GM18507 (cell line): ENCODE results near the gene RND3.

Experiments used
- DNase-seq: peaks from one replicate; pipeline ENCODE4 v3.0.0; 2011; ENCODE audit warnings: low read depth; ENCODE audit not compliant: insufficient read length; ENCODE audit errors: extremely low spot score
- FAIRE-seq: peaks from 2 replicates; lab custom pipeline; 2011; peaks lifted over from hg19 to GRCh38; lab: Jason Lieb, UNC

RND3 gene

DNA sequence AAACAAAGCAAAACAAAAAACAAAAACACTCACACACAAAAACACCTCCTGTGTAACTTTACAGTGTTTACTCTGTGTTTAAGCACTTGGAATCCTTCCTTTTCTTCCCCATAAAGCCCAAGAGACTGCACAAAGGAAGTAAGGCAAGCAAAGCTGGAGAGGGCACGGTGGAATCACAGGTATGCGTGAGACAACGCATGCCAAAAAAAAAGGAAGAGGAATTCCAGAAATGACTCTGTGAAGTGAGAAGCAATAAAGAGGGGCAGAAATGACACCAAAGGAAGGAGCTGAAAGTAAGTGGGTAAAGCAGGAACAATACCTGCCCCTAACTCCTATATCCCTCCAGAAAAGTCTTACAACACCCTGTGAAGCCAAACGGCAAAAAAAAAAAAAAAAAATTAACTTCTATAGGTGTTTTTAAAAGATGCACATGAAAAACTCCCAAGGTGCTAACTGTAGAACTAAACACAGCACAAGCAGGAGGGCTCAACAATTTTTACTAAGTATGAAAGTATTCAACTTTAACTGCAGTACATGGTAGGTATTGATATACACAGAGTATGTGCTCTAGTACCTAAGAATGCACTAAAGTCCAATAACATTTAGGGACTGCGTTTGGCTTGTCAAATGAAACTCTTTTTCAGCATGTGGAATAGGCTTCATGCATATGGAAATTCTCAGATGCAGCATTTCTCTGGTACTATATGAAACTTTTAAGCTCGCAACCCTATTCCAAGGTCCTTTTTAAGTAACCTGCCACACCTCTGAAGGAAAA, 9.1 kb downstream of the RND3 start:
- DNase-seq (no peak), FAIRE-seq (no peak)

- DNase-seq = no peak
- no peak for FAIRE-seq
Measured at GRCh38 chr2:150477347-150477746, 10.1 kb downstream of the RND3 start.

- FAIRE-seq (no peak), DNase-seq (no peak)
Measured at GRCh38 chr2:150476809-150477302, 10.6 kb downstream of the RND3 start.

DNA sequence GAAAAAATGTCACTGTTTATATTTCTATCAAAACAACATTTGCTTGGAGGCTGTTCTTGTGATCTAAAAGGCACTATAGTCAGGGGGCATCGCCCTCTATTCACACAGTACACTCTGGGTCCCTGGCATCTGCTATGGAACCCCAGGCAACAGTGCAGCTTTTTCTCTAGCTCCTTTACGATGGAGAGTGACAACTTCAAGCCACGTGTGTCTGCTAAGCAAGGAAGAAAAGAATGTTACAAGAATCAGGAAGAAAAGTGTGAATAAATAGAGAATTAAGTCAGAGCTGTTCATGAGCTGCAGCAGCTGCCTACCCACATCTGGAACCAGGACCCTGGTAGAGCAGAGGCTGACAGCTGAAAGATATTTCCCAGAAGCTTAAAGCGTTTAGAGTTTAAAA, 11.2 kb downstream of the RND3 start:
- FAIRE-seq (no peak), DNase-seq (no peak)

GRCh38 chr2:150475479-150476250, 11.8 kb downstream of the RND3 start:
- FAIRE-seq (no peak), DNase-seq (no peak)

DNA sequence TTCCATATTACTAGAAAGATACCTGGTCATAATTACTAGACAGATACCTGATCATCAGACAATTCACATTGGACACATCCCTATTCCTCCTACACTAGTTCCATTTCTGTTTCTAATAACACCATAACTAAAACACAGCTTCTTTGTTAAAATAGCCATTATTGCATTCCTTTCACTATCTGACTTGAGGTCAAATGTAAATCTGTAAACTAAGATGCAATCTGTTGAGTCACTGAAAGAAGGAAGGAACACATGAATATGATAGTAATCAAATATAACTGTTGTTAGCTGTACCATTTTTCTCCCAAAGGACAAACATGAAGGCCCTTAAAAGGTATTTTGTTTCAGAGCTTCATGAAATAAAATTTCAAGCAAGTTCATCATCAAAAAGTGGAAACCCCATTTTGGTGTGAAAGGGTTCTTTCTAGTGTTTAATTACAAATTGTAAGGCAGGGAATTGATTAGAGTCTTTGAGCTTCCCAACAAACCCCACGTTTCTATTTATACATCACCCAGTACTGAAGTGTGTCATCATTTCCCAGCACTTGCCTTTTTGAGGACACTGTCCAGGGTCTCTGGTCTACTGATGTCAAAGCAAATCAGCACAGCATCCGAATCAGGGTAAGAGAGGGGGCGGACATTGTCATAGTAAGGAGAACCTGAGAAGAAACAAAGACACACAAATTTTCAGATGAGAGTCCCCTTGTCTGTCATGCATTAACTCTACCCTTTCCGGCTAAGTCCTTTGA, 13.0 kb downstream of the RND3 start:
- FAIRE-seq (no peak), DNase-seq (no peak)

- FAIRE-seq = no peak
Measured at GRCh38 chr2:150473767-150474166, 13.7 kb downstream of the RND3 start.

DNA sequence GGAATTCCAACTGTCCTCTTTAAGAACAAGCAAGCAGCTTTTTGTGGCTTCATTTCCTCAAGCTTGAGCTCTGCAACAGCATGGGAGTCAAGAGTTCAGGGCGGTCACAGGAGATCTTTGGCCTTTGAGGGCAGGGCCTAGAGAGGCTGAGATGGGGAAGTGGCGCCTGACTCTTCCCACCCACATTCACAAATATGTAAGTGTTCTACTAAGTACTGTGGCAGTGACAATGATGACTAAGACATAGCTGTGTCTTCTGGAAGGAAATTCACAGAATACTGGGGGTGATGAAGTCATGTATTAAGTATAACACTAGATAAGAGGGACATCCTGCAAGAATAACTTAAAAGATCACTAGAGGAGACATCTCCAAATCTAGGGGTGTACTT, 15.0 kb downstream of the RND3 start:
- no peak for FAIRE-seq
- no peak for DNase-seq

More at GRCh38 chr2:150473767-150474166, 13.7 kb downstream of the RND3 start:
- no peak for DNase-seq

DNA sequence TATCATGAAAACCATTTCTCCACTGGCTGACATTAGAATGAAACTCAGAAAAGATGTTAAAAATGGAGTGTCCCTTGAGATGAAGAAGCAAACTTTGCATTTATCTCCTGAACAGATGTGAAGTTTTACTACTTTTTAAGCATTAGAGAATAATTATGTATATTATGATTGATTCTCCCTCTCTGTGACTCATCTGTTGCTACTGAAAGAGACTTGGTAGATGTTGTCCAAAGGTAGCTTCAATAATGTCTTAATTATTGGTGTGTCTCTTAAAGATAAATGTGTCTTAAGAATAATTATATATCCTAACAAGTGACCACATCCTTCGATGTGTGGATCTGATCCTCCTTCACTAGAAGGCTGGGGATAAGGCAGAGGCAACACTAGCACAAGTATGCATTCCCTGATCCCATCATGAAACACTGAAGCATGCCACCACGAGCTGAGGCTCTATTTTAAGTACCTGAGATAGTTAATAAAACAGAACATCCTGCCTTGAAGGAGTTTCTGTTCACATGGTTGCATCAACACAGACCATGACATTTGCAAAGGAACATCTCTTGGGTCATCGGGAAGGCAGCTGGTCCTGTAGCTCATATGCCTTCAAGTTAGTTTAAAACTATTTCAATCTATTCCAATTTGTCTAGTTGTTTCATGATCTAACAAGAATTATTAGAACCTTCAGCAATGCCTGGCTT, 15.5 kb downstream of the RND3 start:
- no peak for DNase-seq
- no peak for FAIRE-seq

DNA sequence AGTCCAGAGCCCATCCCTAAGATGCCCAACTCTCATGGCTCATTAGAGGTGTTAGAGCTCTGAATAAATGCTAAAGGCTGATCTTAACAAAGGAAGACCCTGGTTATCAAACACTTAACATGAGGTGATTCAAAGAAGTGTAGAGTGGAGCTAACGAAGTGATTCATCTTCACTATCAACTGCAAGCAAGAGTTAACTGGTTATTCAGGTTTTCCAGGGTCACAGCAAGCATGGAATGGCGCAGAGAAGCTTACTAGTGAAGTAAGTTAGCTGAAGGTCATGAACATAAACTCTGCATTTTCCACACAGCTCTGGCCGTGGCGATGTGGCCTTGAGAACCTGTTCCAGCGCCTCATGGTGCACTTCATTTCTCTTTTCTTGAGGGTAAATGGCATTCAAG, 17.0 kb downstream of the RND3 start:
- FAIRE-seq (no peak), DNase-seq (no peak)

DNA sequence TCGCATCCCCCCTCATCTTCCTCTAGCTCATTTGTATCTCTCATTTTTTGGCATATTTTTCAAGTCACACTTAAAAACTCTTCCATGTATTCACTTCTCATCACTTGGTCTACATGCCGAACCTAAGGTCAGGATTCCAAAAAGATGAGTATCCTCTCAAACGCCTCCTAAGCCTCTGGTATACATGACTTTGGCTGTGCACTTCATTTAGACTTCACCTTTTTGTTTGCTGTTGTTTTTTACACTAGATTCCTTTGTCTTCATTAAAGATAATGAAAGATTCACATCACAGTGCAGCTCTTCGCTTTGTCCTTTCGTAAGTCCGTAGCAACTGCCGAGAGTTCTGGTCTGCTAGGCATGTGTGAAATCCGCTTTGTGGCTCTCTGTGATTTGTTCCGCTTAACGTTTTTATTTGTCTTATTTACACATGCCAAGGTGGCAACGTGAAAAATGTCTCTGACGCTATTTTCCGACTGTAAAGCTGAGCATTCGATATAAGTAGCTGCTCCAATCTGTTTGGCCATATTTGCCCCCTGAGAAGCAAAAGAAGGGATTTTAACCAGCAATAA, 17.7 kb downstream of the RND3 start:
- no peak for DNase-seq
- FAIRE-seq = no peak

DNA sequence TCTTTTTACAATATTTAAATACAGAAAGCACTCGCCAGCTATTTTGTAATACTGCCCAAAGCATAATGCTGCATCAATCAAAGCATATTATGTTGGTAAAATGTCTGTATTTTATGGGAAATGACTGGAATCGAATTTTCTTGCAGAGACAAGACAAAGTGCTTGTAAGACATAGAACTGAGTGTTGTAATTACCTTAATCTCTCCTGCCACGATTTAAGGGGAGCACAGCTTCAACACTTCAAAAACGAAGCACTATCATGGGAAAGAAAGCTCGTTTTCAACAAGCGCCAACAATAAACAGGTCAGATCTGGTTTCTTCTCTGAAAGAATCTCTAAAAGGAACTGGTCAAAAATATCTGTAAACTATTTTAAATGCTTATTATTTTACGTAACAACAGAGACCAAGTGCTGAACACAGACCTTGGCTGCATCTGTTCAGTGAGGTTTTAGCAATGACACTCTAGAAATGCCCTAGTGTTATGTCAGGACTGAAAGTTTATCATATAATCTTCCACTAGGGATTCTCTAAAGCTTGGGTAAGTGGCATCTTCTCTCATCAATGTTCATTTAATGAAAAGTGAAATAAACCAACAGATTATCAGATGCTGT, 19.0 kb downstream of the RND3 start:
- DNase-seq (no peak), FAIRE-seq (no peak)

DNA sequence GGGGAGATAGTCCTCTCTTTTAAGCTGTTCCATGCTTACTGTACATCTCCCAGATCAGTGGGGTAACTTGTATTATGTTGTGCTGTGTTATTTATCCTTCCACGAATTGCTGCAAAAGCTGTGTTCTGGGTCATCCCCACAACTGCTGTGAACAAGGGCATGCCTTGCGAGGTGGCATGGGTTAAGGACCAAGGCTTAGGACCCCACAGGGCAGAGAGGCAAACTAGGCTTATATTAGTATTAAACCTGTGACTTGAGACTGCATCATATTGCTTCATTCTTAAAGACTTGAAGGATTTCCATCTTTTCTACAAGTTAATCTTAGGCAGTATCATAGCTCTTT, 19.9 kb downstream of the RND3 start:
- FAIRE-seq = no peak
- no peak for DNase-seq

DNA sequence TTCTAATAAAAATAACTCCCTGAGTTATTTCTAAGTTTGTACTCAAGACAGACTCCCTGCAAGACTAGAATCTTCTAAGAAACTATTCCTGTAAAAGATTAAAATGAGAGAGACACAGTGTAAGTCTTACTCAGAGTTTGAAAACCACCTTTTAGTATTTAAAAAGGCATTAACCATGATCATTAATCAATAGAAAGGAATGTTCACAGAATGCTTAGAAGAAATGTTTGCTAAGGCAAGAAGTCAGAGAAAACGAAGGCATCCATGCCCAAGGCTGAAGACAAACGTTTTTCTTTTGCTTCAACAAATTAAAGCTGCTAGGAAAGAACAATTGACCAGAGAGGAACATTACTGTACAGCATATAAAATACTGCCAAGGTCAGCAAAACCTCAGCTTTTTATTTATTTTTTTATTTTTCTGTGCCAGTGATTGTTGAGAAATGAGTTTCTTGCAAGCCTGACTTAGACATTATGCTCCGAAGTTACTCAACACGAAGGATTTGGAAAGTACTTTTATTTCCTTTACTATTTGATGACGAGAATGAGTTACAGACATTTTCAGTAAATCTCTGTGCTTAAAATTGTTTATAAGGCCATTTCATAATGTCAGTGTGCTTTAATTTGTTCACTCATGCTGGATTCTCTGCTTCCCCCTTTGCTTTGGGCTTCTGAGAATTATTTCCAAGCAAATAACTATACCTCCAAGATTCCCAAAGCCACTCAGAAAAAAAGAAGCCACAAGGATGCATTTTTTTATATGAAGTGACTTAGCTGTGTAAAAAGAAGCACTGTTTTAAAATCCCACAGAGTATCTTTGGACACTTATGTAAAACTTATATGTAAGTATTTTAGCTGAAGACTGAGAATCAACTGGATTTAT, 20.5 kb downstream of the RND3 start:
- DNase-seq = no peak
- no peak for FAIRE-seq

DNA sequence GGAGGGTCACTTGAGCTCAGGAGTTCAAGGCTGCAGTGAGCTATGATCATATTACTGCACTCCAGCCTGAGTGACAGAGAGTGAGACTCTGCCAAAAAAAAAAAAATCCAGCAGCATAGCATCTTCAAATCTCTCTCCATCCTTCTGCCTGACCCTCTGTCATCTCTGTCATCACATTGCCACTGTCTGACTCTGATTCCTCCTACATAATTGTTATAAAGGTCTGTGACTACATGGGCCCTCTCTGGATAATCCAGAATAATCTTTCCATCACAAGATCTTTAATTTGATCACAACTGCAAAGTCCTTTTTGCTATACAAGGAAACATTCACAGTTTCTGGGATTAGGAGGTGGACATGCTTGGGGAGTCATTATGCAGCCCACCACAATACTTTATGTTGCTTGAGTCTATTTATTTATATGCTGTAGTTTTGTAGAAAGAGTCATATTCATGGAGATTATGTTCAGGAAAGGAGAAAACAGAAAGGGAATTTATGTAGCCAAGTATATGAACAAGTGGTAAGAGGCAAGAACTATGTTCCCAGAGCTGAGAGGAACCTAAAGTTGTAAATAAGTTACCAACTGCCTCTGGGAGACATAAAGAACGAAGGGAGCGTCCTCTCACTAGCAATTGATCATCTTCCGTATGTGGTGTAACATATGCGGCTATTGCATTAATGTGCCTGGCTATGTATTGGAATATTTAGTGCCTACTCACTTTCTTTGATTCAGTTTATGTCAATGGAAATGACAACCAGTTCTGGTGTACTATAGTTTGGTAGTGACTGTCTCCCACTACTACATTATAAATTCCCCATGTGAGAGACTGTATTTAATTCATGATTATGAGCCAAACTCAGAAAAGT, 21.5 kb downstream of the RND3 start:
- FAIRE-seq = no peak
- no peak for DNase-seq

GRCh38 chr2:150464986-150465385, 22.5 kb downstream of the RND3 start:
- FAIRE-seq = no peak
- DNase-seq = no peak

- DNase-seq (no peak), FAIRE-seq (no peak)
Measured at GRCh38 chr2:150464270-150464669, 23.2 kb downstream of the RND3 start.
